Cardiac muscle cell (in vitro differentiated cells and primary cell): ENCODE results near the gene RLN2. TPM values are rescaled to one million over a fixed set of nuclear protein-coding genes. Genes with fewer than 3 reads are reported as not detected.

ENCODE experiments used
- DNase-seq, 2 donors: peaks; one replicate each; pipeline versions ENCODE4 v3.0.0 to v3.0.0-alpha.2; 2010 to 2017; ENCODE audit warnings: low read depth in 1 of 2, low spot score in 1 of 2
- H3K27ac ChIP-seq: fragments of 200-600 bp; sonication (generic); 2 replicates; pipeline ENCODE4 v1.5.1; 2016
- H3K27me3 ChIP-seq: fragments of 200-600 bp; sonication (generic); 2 replicates; pipeline ENCODE4 v1.6.0; 2016; ENCODE audit warnings: control low read depth
- H3K36me3 ChIP-seq: fragments of 200-600 bp; sonication (generic); 2 replicates; pipeline ENCODE4 v1.5.1; 2016; ENCODE audit warnings: control low read depth
- H3K4me1 ChIP-seq: fragments of 200-600 bp; sonication (generic); 2 replicates; pipeline ENCODE4 v1.8.1; 2017; ENCODE audit warnings: low read depth, mild to moderate bottlenecking, mixed run types
- H3K4me3 ChIP-seq: fragments of 200-600 bp; sonication (generic); 2 replicates; pipeline ENCODE4 v1.5.1; 2016; ENCODE audit warnings: mild to moderate bottlenecking
- H3K9me3 ChIP-seq: fragments of 200-600 bp; sonication (generic); 2 replicates; pipeline ENCODE4 v1.5.1; 2017; ENCODE audit warnings: low read depth, mild to moderate bottlenecking, control low read depth
- CTCF ChIP-seq: IDR thresholded peaks from 2 replicates; pipeline ENCODE4 v1.5.1; 2012; ENCODE audit warnings: low read depth, mild to moderate bottlenecking, low read length
- polyA plus RNA-seq: library from polyadenylated mRNA; unstranded; fragments of >200 nt; fragmentation: Nextera tagmentation; extraction: Ambion mirVana; gene quantifications from 2 replicates; pipeline ENCODE4 v1.2.1, GENCODE V29; 2016
- total RNA-seq: library from RNA; depleted of rRNA; stranded (reverse); fragments of >200 nt; gene quantifications from 2 replicates; pipeline ENCODE4 v1.2.3, GENCODE V29; 2016

Gene RLN2
- total and polyA plus RNA-seq, 2 experiments from 2014 or later = 0.92 to 2.1 TPM

GRCh38 chr9:5310851-5311250 lies 6.3 kb upstream of the RLN2 start:
- H3K27ac ChIP-seq = no peak overlapping the region
- TF ChIP-seq CTCF = no peak
- no peak overlapping the region for H3K4me3 ChIP-seq
- no peaks in the 10 kb centered on the region for H3K36me3 ChIP-seq
- DNase-seq = no peak
- H3K4me1 ChIP-seq = no peaks in the 10 kb centered on the region
- H3K27me3 ChIP-seq = no peaks in the 10 kb centered on the region
- H3K9me3 ChIP-seq = no peaks in the 10 kb centered on the region

GRCh38 chr9:5305741-5306140 lies 1.2 kb upstream of the RLN2 start:
- H3K9me3 ChIP-seq = no peaks in the 10 kb centered on the region

GRCh38 chr9:5301544-5301943 lies 3.0 kb downstream of the RLN2 start:
- TF ChIP-seq CTCF = no peak
- no peaks in the 10 kb centered on the region for H3K36me3 ChIP-seq
- DNase-seq = no peak

More at GRCh38 chr9:5305741-5306140, 1.2 kb upstream of the RLN2 start:
- H3K36me3 ChIP-seq = no peaks in the 10 kb centered on the region
- H3K4me1 ChIP-seq = no peaks in the 10 kb centered on the region
- TF ChIP-seq CTCF = no peak
- H3K27me3 ChIP-seq = no peaks in the 10 kb centered on the region
- DNase-seq = no peak
- no peak overlapping the region for H3K4me3 ChIP-seq
- no peak overlapping the region for H3K27ac ChIP-seq

GRCh38 chr9:5292141-5292540 lies 12.4 kb downstream of the RLN2 start:
- Histone ChIP-seq H3K36me3 (no peaks in the 10 kb centered on the region), H3K4me3 (no peak overlapping the region), H3K27ac (no peak overlapping the region), H3K4me1 (no peaks in the 10 kb centered on the region), H3K9me3 (no peaks in the 10 kb centered on the region), H3K27me3 (no peaks in the 10 kb centered on the region)
- DNase-seq = no peak
- TF ChIP-seq CTCF = no peak

More at GRCh38 chr9:5301544-5301943, 3.0 kb downstream of the RLN2 start:
- Histone ChIP-seq H3K9me3 (no peaks in the 10 kb centered on the region), H3K4me1 (no peaks in the 10 kb centered on the region), H3K27me3 (no peaks in the 10 kb centered on the region), H3K4me3 (no peak overlapping the region), H3K27ac (no peak overlapping the region)

- H3K27me3 ChIP-seq = no peaks in the 10 kb centered on the region
- H3K9me3 ChIP-seq = no peaks in the 10 kb centered on the region
- no peak overlapping the region for H3K27ac ChIP-seq
- no peak overlapping the region for H3K4me3 ChIP-seq
- H3K4me1 ChIP-seq = no peaks in the 10 kb centered on the region
- no peaks in the 10 kb centered on the region for H3K36me3 ChIP-seq
- TF ChIP-seq CTCF = no peak
- peak in 1 of 2 donors; percentile 2 for DNase-seq
These were observed 15.9 kb downstream of the RLN2 start for GRCh38 chr9:5288591-5288990.

GRCh38 chr9:5286262-5286661 lies 18.3 kb downstream of the RLN2 start:
- no peak overlapping the region for H3K4me3 ChIP-seq
- no peaks in the 10 kb centered on the region for H3K4me1 ChIP-seq
- no peaks in the 10 kb centered on the region for H3K27me3 ChIP-seq
- no peaks in the 10 kb centered on the region for H3K36me3 ChIP-seq
- H3K27ac ChIP-seq = no peak overlapping the region
- no peaks in the 10 kb centered on the region for H3K9me3 ChIP-seq
- no peak for TF ChIP-seq CTCF
- DNase-seq = no peak
